NCI-H524 treated with DMSO at 0.1 percent for 48 hours (cell line): ENCODE measurements around the gene EIF2B2.
A peak's percentile ranks its signal among the peaks of the same experiment; 100 is the strongest.

Experiments
- DNase-seq: peaks from one replicate; lab custom pipeline; 2025; lab: John Stamatoyannopoulos, UW

The EIF2B2 gene

GRCh38 chr14:75044752-75045151 is 42.0 kb downstream of the EIF2B2 start:
- DNase-seq = no peak

DNA sequence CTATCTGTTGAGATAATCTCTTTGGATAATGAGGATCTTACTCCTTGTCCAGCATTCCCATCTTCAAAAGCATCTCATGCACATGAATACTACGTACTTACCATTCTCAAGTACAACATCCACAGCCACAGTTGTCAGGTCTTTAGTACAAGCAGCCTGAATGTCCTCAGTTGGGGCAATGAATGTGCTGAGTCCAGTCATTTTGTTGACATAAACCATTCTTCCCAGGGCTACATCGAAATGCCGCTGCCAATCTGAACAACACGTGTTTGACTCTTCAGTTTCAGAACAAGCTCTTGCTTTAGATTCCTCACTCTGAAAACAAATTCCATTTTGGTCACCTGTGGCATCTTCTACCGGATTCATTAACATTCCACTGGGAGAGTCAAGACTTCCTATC is 43.6 kb downstream of the EIF2B2 start:
- no peak for DNase-seq

- no peak for DNase-seq
Observed at GRCh38 chr14:75046899-75047298, 44.2 kb downstream of the EIF2B2 start.

GRCh38 chr14:75047506-75047905 is 44.8 kb downstream of the EIF2B2 start:
- DNase-seq = no peak

GRCh38 chr14:75048101-75048500 is 45.4 kb downstream of the EIF2B2 start:
- DNase-seq = no peak

DNA sequence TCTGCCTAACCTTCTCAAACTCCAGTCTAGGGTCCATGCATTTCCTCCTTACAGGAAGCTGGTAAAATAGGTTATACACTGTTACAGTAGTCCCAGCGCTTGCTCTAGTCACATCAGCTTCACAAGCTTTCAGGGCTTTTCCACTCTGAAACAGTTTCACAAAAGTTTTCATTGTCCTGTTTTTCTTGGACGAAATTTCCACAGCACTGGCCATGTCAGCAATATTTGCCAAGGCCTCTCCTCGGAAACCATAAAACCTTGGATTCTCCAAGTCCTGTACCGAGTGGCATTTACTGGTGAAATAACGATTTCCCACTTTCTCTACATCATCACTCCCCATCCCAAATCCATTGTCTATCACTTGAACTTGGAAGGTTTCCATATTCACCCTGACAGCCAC is 46.4 kb downstream of the EIF2B2 start:
- no peak for DNase-seq

GRCh38 chr14:75049731-75050201 is 47.0 kb downstream of the EIF2B2 start:
- DNase-seq = no peak

GRCh38 chr14:75050852-75051555 is 48.3 kb downstream of the EIF2B2 start, which contains the start of gene MLH3:
TSS of gene MLH3 (minus strand) at chr14:75051467. CDS start at chr14:75049655, 1,812 bp downstream.
- peak; percentile 66 for DNase-seq

- DNase-seq = no peak
Observed at GRCh38 chr14:75051556-75051899, 48.8 kb downstream of the EIF2B2 start.

DNA sequence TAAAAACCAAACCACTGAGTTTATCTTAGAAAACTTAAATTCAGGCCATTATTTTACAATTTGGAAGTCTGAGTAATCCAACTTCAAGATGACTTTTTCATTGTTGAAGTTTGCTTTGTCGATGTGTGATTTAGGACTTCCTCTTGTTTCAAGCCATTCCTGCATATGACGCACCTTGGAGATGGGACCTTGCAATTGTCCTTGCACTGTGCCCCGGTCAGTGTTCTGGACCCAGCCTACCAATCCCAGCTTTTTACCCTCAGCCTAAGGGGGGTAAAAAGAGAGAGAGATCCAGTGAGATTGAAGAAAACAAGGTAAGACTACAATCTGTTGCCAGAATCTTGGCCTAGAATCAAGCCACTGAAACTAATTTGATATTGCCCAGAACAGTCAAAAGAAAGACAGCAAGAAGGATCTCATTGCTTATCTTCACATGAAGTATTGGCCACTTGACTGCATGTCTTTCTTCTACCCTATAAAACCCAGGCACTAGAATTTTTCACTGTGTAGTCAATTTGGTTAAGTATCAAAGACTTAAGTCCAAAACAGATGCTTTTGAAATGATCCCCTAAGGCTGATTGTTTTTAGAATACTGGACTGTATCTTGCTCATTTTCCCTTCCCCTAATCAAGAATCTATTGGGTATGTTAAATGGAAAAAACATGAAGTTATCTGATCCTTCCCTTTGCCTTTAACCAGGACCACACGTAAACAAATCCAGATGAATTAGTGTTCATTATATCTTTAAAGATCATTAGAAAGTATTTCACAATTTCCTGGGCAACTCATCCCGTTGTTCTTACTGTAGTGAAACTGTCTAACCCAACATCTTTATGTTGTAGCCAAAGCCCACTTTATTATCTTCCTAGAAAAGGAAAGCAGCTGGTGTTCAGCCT is 50.9 kb downstream of the EIF2B2 start:
- DNase-seq = no peak

- no peak for DNase-seq
Observed at GRCh38 chr14:75054421-75054820, 51.7 kb downstream of the EIF2B2 start.

DNA sequence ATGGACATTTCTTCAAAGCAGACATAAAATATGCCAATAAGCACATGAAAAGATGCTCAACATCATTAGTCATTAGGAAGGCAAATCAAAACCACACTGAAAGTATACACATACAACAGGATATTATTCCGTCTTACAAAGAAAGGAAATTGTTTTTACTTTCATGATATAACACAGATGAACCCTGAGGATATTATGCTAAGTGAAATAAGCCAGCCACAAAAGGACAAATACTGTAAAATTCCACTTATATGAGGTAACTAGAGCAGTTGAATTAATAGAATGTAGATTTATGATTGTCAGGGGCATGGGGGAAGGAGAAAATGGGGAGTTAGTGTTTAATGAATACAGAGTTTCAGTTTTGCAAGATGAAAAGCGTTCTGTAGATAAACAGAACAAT is 56.9 kb downstream of the EIF2B2 start:
- no peak for DNase-seq

- DNase-seq = no peak
Observed at GRCh38 chr14:75060420-75060819, 57.7 kb downstream of the EIF2B2 start.
